Gastroesophageal sphincter (tissue), 4 donors: ENCODE results near the gene ARPIN. TPM values are rescaled to one million over a fixed set of nuclear protein-coding genes. Genes with fewer than 3 reads are reported as not detected.
A peak's percentile ranks its signal among the peaks of the same experiment; 100 is the strongest.

Experiments used
- ATAC-seq: fragments of 150-250 bp; one replicate; pipeline ENCODE4 v1.9.1; 2016; ENCODE audit warnings: mild to moderate bottlenecking, moderate library complexity
- H3K27ac ChIP-seq, 4 donors: fragments of 200-600 bp; sonication (generic) in 3 of 4; 1 replicate in 3 of 4; 2 replicates in 1 of 4; pipeline ENCODE4 v1.5.1; 2016 to 2019
- H3K27me3 ChIP-seq: fragments of 200-600 bp; sonication (generic); one replicate; pipeline ENCODE4 v1.5.1; 2019
- H3K36me3 ChIP-seq, 2 donors: fragments of 200-600 bp; sonication (generic); one replicate each; pipeline ENCODE4 v1.5.1; 2019; ENCODE audit warnings: control low read depth in 1 of 2
- H3K4me1 ChIP-seq, 3 donors: fragments of 200-600 bp; sonication (generic); 1 replicate in 2 of 3; 2 replicates in 1 of 3; pipeline ENCODE4 v1.5.1; 2016 to 2019; ENCODE audit warnings: control low read depth in 2 of 3
- H3K4me3 ChIP-seq, 2 donors: fragments of 200-600 bp; sonication (generic); one replicate each; pipeline ENCODE4 v1.5.1; 2019; ENCODE audit warnings: mild to moderate bottlenecking in 1 of 2, moderate library complexity in 1 of 2
- H3K9me3 ChIP-seq, 3 donors: fragments of 200-600 bp; sonication (generic); one replicate each; pipeline ENCODE4 v1.5.1; 2017 to 2019; ENCODE audit warnings: control low read depth in 2 of 3
- EP300 ChIP-seq: sonication (generic); formaldehyde crosslinking; IDR thresholded peaks from one replicate; pipeline ENCODE4 v1.6.1; 2017; ENCODE audit warnings: antibody characterized with exemption, mild to moderate bottlenecking
- POLR2A ChIP-seq, 2 donors: fragments of 450-650 bp; IDR thresholded peaks; one replicate each; pipeline ENCODE4 v1.6.1; 2017; ENCODE audit warnings: antibody characterized with exemption in 2 of 2, mild to moderate bottlenecking in 2 of 2, moderate library complexity in 1 of 2
- POLR2AphosphoS5 ChIP-seq: sonication (generic); formaldehyde crosslinking; IDR thresholded peaks from one replicate; pipeline ENCODE4 v1.6.1; 2017; ENCODE audit warnings: antibody characterized with exemption
- WGBS, 2 donors: methylation state at CpG; one replicate each; pipeline ENCODE4 v1.1.5; 2018; ENCODE audit warnings: low coverage in 1 of 2; 5-methylcytosine and 5-hydroxymethylcytosine counted together
- total RNA-seq, 4 donors: library from RNA; depleted of rRNA; stranded (reverse); fragments of >200 nt; gene quantifications; one replicate each; pipeline ENCODE4 v1.1.0, GENCODE V29; 2016
- TF ChIP-seq, protein P1 (sequence below), 4 experiments: fragments of 200-600 bp in 2 of 4; fragments of 450-650 bp in 2 of 4; sonication (generic) in 1 of 4; IDR thresholded peaks; one replicate each; pipeline ENCODE4 v1.5.1; 2017 to 2019; ENCODE audit warnings: antibody characterized with exemption in 4 of 4, mild to moderate bottlenecking in 2 of 4, moderate library complexity in 2 of 4

Gene ARPIN
- total RNA-seq, 4 donors from 2014 or later, result 20.9 to 25.4 (median 24.3) TPM

DNA sequence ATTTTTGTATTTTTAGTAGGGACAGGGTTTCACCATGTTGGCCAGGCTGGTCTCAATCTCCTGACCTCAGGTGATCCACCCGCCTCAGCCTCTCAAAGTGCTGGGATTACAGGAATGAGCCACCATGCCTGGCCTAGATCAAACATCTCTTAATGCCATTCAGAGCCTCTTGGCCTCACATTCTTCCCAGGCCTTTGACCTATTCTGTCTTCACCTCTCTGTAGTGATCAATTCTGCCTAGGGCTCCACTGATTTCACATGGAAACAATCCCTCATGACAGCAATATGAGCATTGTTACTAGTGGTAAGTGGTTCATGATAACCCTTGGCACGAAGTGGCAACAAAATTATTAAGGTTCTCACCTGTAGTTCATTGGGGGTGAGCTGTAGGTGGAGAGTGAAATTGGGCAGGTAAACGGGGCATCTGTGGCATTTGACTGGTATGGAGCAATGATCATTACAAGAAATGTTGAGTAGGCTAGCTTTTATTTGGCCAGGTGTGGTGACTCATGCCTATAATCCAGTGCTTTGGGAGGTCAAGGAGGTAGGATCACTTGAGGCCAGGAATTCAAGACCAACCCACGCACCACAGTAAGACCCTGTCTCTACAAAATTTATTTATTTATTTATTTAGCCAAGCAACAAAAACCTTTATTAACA is 4.8 kb upstream of the ARPIN start:
- Histone ChIP-seq H3K9me3 (no peaks in the 10 kb centered on the region), H3K36me3 (no peaks in the 10 kb centered on the region), H3K27me3 (peaks cover 6% of the 10 kb centered on the region), H3K4me3 (no peak overlapping the region), H3K4me1 (peaks cover 0 to 8% (median 0%) of the 10 kb centered on the region in 3 donors), H3K27ac (no peak overlapping the region)
- no peak for TF ChIP-seq EP300
- TF ChIP-seq, protein P1, sequence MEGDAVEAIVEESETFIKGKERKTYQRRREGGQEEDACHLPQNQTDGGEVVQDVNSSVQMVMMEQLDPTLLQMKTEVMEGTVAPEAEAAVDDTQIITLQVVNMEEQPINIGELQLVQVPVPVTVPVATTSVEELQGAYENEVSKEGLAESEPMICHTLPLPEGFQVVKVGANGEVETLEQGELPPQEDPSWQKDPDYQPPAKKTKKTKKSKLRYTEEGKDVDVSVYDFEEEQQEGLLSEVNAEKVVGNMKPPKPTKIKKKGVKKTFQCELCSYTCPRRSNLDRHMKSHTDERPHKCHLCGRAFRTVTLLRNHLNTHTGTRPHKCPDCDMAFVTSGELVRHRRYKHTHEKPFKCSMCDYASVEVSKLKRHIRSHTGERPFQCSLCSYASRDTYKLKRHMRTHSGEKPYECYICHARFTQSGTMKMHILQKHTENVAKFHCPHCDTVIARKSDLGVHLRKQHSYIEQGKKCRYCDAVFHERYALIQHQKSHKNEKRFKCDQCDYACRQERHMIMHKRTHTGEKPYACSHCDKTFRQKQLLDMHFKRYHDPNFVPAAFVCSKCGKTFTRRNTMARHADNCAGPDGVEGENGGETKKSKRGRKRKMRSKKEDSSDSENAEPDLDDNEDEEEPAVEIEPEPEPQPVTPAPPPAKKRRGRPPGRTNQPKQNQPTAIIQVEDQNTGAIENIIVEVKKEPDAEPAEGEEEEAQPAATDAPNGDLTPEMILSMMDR (IDR thresholded peaks at IDR 0.05), result no peak
- TF ChIP-seq POLR2A (IDR thresholded peaks at IDR 0.05), result no peak
- no peak for TF ChIP-seq POLR2AphosphoS5
- no peak for ATAC-seq
- WGBS, 2 donors, result 73 to 78% methylated on average over 3 to 4 of the region's 4 CpGs

DNA sequence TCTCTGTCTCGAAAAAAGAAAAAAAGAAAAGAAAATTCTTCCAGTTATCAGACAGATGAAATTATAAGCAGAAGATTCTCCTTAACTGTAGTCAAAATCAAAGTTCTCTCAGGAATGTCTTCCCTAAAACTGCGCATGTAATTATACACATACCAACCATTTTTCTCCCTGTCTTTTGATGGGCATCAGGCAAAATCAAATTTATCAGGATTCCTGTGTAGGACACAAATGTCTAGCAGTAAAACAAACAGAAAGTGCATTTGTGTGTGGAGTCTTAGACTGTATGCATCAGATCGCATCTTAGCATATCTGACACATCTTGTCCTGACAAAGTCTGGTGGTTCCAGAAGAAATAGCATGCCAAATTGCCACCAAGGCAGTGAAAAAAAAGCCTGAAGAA is 3.9 kb upstream of the ARPIN start:
- TF ChIP-seq POLR2AphosphoS5, result no peak
- TF ChIP-seq, protein P1 (IDR thresholded peaks at IDR 0.05), result no peak
- no peak for TF ChIP-seq EP300
- TF ChIP-seq POLR2A (IDR thresholded peaks at IDR 0.05), result no peak
- 50 to 91% methylated on average over 2 to 3 of the region's 3 CpGs for WGBS, 2 donors
- Histone ChIP-seq H3K4me3 (no peak overlapping the region), H3K36me3 (no peaks in the 10 kb centered on the region), H3K4me1 (peaks cover 0 to 14% (median 0%) of the 10 kb centered on the region in 3 donors), H3K27me3 (peaks cover 6% of the 10 kb centered on the region), H3K9me3 (no peaks in the 10 kb centered on the region), H3K27ac (no peak overlapping the region)
- no peak for ATAC-seq

DNA sequence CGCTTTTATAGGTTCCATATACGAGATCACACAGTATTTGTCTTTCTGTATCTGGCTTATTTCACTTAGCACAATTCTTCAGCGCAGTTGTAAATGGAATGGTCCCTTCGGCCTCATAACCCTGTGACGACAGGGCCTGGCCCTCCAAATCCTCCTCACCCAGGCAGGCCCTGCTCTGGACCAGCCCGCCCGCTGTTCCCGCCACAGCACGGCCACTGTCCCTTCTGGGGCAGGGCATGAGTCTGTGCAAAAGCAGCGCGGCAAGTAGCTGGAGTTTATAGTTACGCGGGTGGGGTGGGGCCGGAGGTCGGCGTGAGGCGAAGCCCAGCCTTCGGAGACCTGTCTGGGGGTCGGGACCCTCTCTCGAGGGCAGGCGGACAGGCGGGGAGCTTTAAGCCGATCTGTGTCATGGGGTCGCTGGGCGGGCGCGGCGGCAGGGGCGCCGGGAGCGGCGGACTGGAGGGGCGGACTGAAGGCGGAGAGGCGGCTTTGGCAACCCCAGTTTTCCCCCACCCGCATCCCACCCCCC is 543 bp downstream of the ARPIN start:
- 0 to 15% methylated on average over 3 to 5 of the region's 36 CpGs for WGBS, 2 donors
- H3K4me1 ChIP-seq, result peaks cover 0 to 28% (median 0%) of the 10 kb centered on the region in 3 donors
- H3K9me3 ChIP-seq, result no peaks in the 10 kb centered on the region
- TF ChIP-seq POLR2A (IDR thresholded peaks at IDR 0.05), result no peak
- TF ChIP-seq POLR2AphosphoS5, result no peak
- no peak for TF ChIP-seq EP300
- TF ChIP-seq, protein P1 (IDR thresholded peaks at IDR 0.05), result no peak
- H3K27ac ChIP-seq, result peak overlapping the region; percentile 54 to 87 (median 85)
- no peaks in the 10 kb centered on the region for H3K27me3 ChIP-seq
- peaks cover 0 to 33% of the 10 kb centered on the region in 2 donors for H3K36me3 ChIP-seq
- H3K4me3 ChIP-seq, result peak overlapping the region; percentile 88 to 93
- peak; percentile 77 for ATAC-seq

DNA sequence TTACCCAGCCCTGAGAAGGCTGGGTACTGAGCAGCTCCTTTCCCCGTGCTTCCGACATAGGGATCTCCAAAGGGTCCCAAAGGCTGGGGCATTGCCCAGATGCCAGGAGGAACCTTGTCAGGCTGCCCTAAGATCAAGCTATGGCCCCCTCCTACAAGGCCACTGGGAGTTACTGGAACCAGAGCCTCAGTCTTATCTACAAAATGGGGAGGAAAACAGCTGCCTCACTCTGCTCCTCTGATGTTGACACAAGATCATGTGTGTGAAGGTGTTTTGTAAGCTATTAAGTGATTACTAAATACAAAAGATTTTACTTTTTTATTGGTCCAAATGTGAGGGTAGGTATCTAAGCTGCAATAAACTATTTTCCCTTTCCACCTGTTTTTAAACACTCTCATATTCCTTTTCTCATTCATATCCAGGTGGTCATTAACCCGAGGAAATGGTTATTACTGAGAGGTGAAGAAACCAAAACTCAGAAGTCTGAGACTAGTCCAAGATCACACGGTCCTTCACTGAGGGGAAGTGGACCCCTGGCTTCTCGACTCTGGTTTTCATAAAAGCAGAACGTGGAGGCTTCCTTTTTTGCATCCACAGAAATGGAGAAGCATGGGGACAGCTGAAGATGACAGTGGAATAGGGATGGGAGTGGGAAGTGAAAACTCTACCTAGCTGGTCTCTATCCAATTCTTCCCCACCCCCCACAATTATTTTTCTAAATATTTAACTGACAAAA is 1.7 kb downstream of the ARPIN start:
- no peak overlapping the region for H3K4me3 ChIP-seq
- H3K9me3 ChIP-seq, result no peaks in the 10 kb centered on the region
- no peak for ATAC-seq
- peaks cover 0 to 45% of the 10 kb centered on the region in 2 donors for H3K36me3 ChIP-seq
- no peaks in the 10 kb centered on the region for H3K27me3 ChIP-seq
- H3K27ac ChIP-seq, result no peak overlapping the region
- TF ChIP-seq EP300 (no peak), POLR2A (IDR thresholded peaks at IDR 0.05) (no peak), POLR2AphosphoS5 (no peak)
- TF ChIP-seq, protein P1 (IDR thresholded peaks at IDR 0.05), result no peak
- 76 to 78% methylated on average over 4 to 6 of the region's 6 CpGs for WGBS, 2 donors
- peaks cover 0 to 28% (median 0%) of the 10 kb centered on the region in 3 donors for H3K4me1 ChIP-seq
